ENCODE results near the gene KIAA1549.
"Not testable (repeated sequence)": the region's sequence is repeated elsewhere in the genome, so short reads cannot be mapped to it uniquely, and the experiment has no call there.

Gene KIAA1549

DNA sequence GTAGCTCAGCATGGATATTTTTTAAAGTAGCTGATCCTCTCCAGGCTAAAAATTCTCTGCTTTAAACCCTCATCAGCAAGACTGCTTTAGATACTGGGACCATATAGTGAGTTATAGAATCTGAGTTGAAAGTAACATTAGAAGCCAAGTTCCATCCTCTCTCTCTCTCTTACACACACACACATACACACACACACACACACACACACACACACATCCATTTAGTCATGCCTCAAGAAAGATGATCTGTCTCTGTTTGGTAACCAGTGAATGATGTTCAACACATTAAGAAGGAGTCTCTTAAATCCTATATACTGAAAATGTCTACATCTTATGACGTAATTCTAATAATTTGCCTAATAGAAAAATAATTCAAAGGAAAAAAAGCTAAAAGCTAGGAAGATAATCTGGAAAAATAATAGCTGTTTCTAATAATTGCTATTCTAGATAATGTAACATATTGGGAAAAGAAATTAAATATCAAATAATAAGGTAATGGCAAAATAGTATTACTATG is 166.3 kb downstream of the KIAA1549 start:
- TF ChIP-seq, protein P1, sequence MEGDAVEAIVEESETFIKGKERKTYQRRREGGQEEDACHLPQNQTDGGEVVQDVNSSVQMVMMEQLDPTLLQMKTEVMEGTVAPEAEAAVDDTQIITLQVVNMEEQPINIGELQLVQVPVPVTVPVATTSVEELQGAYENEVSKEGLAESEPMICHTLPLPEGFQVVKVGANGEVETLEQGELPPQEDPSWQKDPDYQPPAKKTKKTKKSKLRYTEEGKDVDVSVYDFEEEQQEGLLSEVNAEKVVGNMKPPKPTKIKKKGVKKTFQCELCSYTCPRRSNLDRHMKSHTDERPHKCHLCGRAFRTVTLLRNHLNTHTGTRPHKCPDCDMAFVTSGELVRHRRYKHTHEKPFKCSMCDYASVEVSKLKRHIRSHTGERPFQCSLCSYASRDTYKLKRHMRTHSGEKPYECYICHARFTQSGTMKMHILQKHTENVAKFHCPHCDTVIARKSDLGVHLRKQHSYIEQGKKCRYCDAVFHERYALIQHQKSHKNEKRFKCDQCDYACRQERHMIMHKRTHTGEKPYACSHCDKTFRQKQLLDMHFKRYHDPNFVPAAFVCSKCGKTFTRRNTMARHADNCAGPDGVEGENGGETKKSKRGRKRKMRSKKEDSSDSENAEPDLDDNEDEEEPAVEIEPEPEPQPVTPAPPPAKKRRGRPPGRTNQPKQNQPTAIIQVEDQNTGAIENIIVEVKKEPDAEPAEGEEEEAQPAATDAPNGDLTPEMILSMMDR (IDR thresholded peaks at IDR 0.05): no peak
- Histone ChIP-seq H3K9me3 (no peaks in the 10 kb centered on the region), H3K27ac (no peak overlapping the region), H3K27me3 (no peaks in the 10 kb centered on the region), H3K4me1 (no peaks in the 10 kb centered on the region), H3K4me3 (no peak overlapping the region), H3K36me3 (no peaks in the 10 kb centered on the region)
- intact Hi-C loops (cut with DNase I; ENCODE audit: low total_unique reads): no loop called here
- DNase-seq: no peak

DNA sequence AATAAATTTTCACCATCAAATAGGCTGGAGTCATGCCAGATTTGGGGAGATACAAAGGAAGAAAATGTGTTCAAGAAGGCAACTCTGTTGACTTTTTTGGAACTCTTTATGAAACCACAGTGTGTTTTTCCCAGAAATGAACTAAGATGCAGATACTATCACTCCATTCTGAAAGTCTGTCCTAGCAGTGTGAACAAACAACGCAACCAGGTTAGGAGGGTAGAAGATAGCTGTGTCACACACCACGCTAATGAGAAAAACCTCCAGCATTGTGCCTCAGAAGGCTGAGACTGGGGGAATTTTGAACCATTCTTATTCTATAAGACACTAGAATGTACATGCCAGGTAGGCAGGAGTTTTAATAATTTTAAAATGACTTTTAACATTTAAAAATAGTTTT is 167.2 kb downstream of the KIAA1549 start:
- H3K27me3 ChIP-seq: no peaks in the 10 kb centered on the region
- intact Hi-C loops (cut with DNase I; ENCODE audit: low total_unique reads): no loop called here
- H3K4me1 ChIP-seq: no peaks in the 10 kb centered on the region
- DNase-seq: no peak
- H3K27ac ChIP-seq: no peak overlapping the region
- no peaks in the 10 kb centered on the region for H3K9me3 ChIP-seq
- no peak overlapping the region for H3K4me3 ChIP-seq
- no peaks in the 10 kb centered on the region for H3K36me3 ChIP-seq
- TF ChIP-seq, protein P1 (IDR thresholded peaks at IDR 0.05): no peak

DNA sequence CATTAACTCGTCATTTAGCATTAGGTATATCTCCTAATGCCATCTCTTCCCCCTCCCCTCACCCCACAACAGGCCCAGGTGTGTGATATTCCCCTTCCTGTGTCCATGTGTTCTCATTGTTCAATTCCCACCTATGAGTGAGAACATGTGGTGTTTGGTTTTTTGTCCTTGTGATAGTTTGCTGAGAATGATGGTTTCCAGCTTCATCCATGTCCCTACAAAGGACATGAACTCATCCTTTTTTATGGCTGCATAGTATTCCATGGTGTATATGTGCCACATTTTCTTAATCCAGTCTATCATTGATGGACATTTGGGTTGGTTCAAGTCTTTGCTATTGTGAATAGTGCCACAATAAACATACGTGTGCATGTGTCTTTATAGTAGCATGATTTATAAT is 169.9 kb downstream of the KIAA1549 start:
- H3K4me3 ChIP-seq; H3K27ac ChIP-seq; H3K4me1 ChIP-seq; H3K27me3 ChIP-seq; DNase-seq; H3K9me3 ChIP-seq; intact Hi-C loops (cut with DNase I; ENCODE audit: low total_unique reads); H3K36me3 ChIP-seq: not testable (repeated sequence)

DNA sequence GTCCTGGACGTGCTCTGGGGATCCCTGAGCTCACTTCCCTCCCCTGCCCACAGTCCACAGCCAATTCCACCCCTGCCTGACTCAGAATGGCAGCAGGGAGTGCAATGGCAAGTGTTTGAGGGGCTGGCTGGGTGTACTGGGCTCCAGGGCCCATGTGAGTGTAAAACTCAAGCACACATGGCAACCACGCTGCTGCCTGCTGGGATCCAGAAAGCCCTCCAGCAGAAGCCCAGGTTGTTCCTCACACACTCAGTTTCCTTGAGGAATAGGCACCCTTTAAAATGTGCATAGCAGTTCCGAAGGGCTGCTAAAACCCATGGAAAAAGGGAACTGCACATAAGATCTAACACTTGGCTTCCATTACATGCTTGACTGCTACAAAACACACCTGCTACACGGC is 171.8 kb downstream of the KIAA1549 start:
- TF ChIP-seq, protein P1 (IDR thresholded peaks at IDR 0.05): no peak

DNA sequence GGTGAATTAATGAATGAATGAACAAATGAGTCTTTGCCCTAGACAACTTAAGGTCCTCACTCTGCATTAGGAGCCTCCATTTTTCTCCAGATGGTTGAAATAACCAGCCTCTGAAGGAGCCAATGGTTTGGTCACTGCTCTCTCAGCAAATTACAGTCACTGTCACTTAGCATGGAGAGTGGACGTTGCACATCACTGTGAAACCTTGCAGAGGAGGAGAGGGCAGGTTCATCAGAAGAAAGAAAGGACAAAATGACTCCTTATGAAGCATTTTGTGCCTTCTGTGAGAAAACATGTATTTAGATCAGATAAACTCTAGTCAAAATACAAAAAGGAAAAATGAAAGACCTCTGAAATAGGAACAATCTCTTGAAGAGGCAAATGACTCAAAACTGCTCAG is 176.6 kb downstream of the KIAA1549 start:
- no peaks in the 10 kb centered on the region for H3K4me1 ChIP-seq
- H3K36me3 ChIP-seq: no peaks in the 10 kb centered on the region
- DNase-seq: no peak
- no peak overlapping the region for H3K27ac ChIP-seq
- H3K9me3 ChIP-seq: peaks cover 0 to 3% (median 0%) of the 10 kb centered on the region in 3 donors
- no peaks in the 10 kb centered on the region for H3K27me3 ChIP-seq
- intact Hi-C loops (cut with DNase I; ENCODE audit: low total_unique reads): no loop called here
- H3K4me3 ChIP-seq: no peak overlapping the region
- TF ChIP-seq, protein P1 (IDR thresholded peaks at IDR 0.05): no peak

More for the DNA sequence above, 171.8 kb downstream of the KIAA1549 start:
- no peaks in the 10 kb centered on the region for H3K36me3 ChIP-seq
- DNase-seq: no peak
- no peak overlapping the region for H3K4me3 ChIP-seq
- peaks cover 0 to 3% (median 0%) of the 10 kb centered on the region in 3 donors for H3K9me3 ChIP-seq
- no peaks in the 10 kb centered on the region for H3K27me3 ChIP-seq
- no peak overlapping the region for H3K27ac ChIP-seq
- intact Hi-C loops (cut with DNase I; ENCODE audit: low total_unique reads): no loop called here
- H3K4me1 ChIP-seq: no peaks in the 10 kb centered on the region

DNA sequence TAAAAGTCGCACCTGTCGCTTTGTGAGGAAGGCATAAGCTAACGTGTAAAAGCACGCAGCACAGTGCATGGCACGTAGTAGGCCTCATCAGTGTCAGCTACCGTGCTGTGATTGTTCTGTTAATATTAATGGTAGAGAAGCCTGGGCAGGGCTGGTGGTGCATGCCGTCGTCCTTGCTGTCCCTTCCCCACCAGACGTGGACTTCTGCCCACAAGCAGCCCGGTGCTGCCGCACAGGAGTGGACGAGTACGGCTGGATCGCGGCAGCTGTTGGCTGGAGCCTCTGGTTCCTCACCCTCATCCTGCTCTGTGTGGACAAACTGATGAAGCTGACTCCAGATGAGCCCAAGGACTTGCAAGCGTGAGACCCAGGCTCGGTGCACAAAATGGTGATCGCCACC is 178.5 kb downstream of the KIAA1549 start:
- no peak overlapping the region for H3K27ac ChIP-seq
- TF ChIP-seq, protein P1 (IDR thresholded peaks at IDR 0.05): no peak

More for the DNA sequence above, 178.5 kb downstream of the KIAA1549 start:
- no peaks in the 10 kb centered on the region for H3K9me3 ChIP-seq
- no peak for DNase-seq
- H3K4me3 ChIP-seq: no peak overlapping the region
- peaks cover 0 to 3% of the 10 kb centered on the region in 2 donors for H3K27me3 ChIP-seq
- intact Hi-C loops (cut with DNase I; ENCODE audit: low total_unique reads): no loop called here
- H3K36me3 ChIP-seq: no peaks in the 10 kb centered on the region
- H3K4me1 ChIP-seq: no peaks in the 10 kb centered on the region
